Gastroesophageal sphincter (tissue), 3 donors: Measurements from ENCODE around the gene LILRA6.

ENCODE experiments used
- EP300 ChIP-seq: sonication (generic); formaldehyde crosslinking; IDR thresholded peaks from one replicate; pipeline ENCODE4 v1.6.1; 2017; ENCODE audit warnings: antibody characterized with exemption, mild to moderate bottlenecking
- TF ChIP-seq, protein P1 (sequence below), 4 experiments: fragments of 200-600 bp in 2 of 4; fragments of 450-650 bp in 2 of 4; sonication (generic) in 1 of 4; IDR thresholded peaks; one replicate each; pipeline ENCODE4 v1.5.1; 2017 to 2019; ENCODE audit warnings: antibody characterized with exemption in 4 of 4, mild to moderate bottlenecking in 2 of 4, moderate library complexity in 2 of 4

DNA sequence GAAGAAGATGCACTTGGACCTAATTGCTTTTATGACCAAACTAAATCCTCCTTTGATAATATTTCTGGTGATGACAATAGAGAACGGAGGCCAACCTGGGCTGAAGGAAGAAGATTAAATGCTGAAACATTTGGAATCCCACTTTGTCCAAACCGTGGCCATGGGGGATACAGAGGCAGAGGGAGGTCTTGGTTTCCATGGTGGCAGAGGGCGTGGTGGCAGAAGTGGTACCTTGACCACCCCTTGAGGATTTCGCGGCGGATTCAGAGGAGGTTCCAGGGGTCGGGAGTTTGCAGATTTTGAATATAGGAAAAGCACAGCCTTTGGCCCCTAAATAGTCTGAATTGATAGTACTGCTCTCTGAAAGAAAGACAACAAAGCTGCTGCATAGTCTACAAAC, 12.6 kb downstream of the LILRA6 start:
- TF ChIP-seq, protein P1, sequence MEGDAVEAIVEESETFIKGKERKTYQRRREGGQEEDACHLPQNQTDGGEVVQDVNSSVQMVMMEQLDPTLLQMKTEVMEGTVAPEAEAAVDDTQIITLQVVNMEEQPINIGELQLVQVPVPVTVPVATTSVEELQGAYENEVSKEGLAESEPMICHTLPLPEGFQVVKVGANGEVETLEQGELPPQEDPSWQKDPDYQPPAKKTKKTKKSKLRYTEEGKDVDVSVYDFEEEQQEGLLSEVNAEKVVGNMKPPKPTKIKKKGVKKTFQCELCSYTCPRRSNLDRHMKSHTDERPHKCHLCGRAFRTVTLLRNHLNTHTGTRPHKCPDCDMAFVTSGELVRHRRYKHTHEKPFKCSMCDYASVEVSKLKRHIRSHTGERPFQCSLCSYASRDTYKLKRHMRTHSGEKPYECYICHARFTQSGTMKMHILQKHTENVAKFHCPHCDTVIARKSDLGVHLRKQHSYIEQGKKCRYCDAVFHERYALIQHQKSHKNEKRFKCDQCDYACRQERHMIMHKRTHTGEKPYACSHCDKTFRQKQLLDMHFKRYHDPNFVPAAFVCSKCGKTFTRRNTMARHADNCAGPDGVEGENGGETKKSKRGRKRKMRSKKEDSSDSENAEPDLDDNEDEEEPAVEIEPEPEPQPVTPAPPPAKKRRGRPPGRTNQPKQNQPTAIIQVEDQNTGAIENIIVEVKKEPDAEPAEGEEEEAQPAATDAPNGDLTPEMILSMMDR (IDR thresholded peaks at IDR 0.05) = no peak
- no peak for TF ChIP-seq EP300
